OCI-LY1 (cell line): ENCODE results near the gene GNAT1.

Source experiments
- H2AFZ ChIP-seq: fragments of 200-600 bp; sonication (generic), shearing (Covaris generic); 2 replicates; pipeline ENCODE4 v1.6.0; 2014; ENCODE audit warnings: antibody characterized with exemption, mild to moderate bottlenecking, low read length
- H3F3A ChIP-seq: fragments of 200-600 bp; sonication (generic), shearing (Covaris generic); 2 replicates; pipeline ENCODE4 v1.6.0; 2014; ENCODE audit warnings: mild to moderate bottlenecking, antibody characterized with exemption, low read length, moderate library complexity; ENCODE audit not compliant: insufficient read depth
- H3K27ac ChIP-seq: fragments of 200-600 bp; sonication (generic); 2 replicates; pipeline ENCODE4 v1.5.1; 2014; ENCODE audit warnings: low read length, mixed run types, mild to moderate bottlenecking, low read depth; ENCODE audit not compliant: poor library complexity, severe bottlenecking
- H3K27me3 ChIP-seq: fragments of 200-600 bp; sonication (generic); 2 replicates; pipeline ENCODE4 v1.6.0; 2014; ENCODE audit warnings: antibody characterized with exemption, mild to moderate bottlenecking, low read length, moderate library complexity; ENCODE audit not compliant: insufficient read depth
- H3K36me3 ChIP-seq: fragments of 200-600 bp; sonication (generic); 2 replicates; pipeline ENCODE4 v1.6.1; 2014; ENCODE audit warnings: mild to moderate bottlenecking, antibody characterized with exemption, low read length, moderate library complexity, mixed read lengths; ENCODE audit not compliant: insufficient read depth
- H3K4me1 ChIP-seq: fragments of 200-600 bp; sonication (generic); 2 replicates; pipeline ENCODE4 v1.5.1; 2014; ENCODE audit warnings: mild to moderate bottlenecking, low read length, moderate library complexity; ENCODE audit not compliant: insufficient read depth, severe bottlenecking
- H3K4me2 ChIP-seq: fragments of 200-600 bp; sonication (generic), shearing (Covaris generic); 2 replicates; pipeline ENCODE4 v1.6.1; 2014; ENCODE audit warnings: low read length
- H3K4me3 ChIP-seq: fragments of 200-600 bp; sonication (generic); 2 replicates; pipeline ENCODE4 v1.5.1; 2014; ENCODE audit warnings: low read length, low read depth, mild to moderate bottlenecking, mixed read lengths; ENCODE audit not compliant: poor library complexity, severe bottlenecking
- H3K79me2 ChIP-seq: fragments of 200-600 bp; shearing (Covaris generic); 2 replicates; pipeline ENCODE4 v1.6.1; 2016; ENCODE audit warnings: mixed run types, low read length, mixed read lengths; ENCODE audit not compliant: insufficient read depth
- H3K9ac ChIP-seq: fragments of 200-600 bp; sonication (generic), shearing (Covaris generic); 2 replicates; pipeline ENCODE4 v1.6.1; 2014; ENCODE audit warnings: mild to moderate bottlenecking, low read length, mixed read lengths
- H3K9me2 ChIP-seq: fragments of 200-600 bp; sonication (generic), shearing (Covaris generic); 2 replicates; pipeline ENCODE4 v1.6.1; 2014; ENCODE audit warnings: low read depth, mild to moderate bottlenecking, low read length, mixed read lengths
- H3K9me3 ChIP-seq: fragments of 200-600 bp; shearing (Covaris generic); 2 replicates; pipeline ENCODE4 v1.6.1; 2014; ENCODE audit warnings: low read length, mixed read lengths
- H4K20me1 ChIP-seq: fragments of 200-600 bp; sonication (generic), shearing (Covaris generic); 2 replicates; pipeline ENCODE4 v1.6.0; 2016; ENCODE audit warnings: mild to moderate bottlenecking, low read length; ENCODE audit not compliant: insufficient read depth
- EZH2 ChIP-seq: fragments of 200-600 bp; sonication (generic), shearing (Covaris generic); IDR thresholded peaks from 2 replicates; pipeline ENCODE4 v1.8.0; 2017; ENCODE audit warnings: borderline replicate concordance, mixed run types, mild to moderate bottlenecking, antibody characterized with exemption, low read length, moderate library complexity, mixed read lengths
- TF ChIP-seq, protein P1 (sequence below): fragments of 200-600 bp; sonication (generic), shearing (Covaris generic); IDR thresholded peaks from 2 replicates; pipeline ENCODE4 v1.5.1; 2017; ENCODE audit warnings: mild to moderate bottlenecking, antibody characterized with exemption, low read length, moderate library complexity, mixed read lengths

The GNAT1 gene

DNA sequence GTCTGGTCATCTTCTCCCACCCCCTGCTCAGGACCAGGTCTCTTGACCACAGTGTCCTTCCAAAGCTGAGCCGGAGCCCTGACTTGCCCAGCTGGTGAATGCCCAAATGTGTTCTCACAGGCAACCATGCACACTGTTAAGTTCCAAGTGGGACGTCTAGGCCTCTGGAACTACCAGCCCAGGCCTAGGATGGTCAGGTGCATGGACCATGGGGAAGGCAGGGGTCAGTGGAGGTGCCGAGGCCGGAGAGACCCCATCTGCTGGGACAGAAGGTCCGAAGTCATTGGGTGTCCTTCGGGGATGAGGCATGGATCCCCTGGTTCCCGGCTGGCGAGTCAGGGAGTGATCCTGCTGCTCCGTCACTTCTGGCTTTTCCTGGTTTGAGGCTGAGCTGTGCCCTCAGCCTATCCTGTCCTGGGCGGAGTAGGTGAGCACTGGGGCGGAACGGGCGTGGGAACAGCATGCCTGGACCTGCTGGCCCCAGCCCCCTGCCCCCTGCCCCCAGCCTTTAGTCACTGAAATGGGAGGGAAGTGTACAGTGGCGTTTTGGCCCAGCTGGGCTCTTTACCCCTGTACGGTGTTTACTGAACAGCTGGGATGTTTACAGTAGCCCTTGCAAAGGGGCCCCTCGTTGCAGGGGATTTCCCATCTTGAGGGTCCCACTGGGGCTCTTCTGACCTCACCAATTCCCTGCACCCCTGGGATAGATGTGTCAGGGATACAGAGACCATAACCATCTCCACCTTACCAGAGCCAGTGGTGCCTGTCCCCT, 24.2 kb upstream of the GNAT1 start:
- no peak overlapping the region for H3K4me2 ChIP-seq
- no peaks in the 10 kb centered on the region for H3K9me3 ChIP-seq
- no peak overlapping the region for H3K9ac ChIP-seq
- no peaks in the 10 kb centered on the region for H3K36me3 ChIP-seq
- no peaks in the 10 kb centered on the region; the same call in 1 of the 2 replicates for H3K27me3 ChIP-seq
- TF ChIP-seq EZH2 = no peak
- TF ChIP-seq, protein P1, sequence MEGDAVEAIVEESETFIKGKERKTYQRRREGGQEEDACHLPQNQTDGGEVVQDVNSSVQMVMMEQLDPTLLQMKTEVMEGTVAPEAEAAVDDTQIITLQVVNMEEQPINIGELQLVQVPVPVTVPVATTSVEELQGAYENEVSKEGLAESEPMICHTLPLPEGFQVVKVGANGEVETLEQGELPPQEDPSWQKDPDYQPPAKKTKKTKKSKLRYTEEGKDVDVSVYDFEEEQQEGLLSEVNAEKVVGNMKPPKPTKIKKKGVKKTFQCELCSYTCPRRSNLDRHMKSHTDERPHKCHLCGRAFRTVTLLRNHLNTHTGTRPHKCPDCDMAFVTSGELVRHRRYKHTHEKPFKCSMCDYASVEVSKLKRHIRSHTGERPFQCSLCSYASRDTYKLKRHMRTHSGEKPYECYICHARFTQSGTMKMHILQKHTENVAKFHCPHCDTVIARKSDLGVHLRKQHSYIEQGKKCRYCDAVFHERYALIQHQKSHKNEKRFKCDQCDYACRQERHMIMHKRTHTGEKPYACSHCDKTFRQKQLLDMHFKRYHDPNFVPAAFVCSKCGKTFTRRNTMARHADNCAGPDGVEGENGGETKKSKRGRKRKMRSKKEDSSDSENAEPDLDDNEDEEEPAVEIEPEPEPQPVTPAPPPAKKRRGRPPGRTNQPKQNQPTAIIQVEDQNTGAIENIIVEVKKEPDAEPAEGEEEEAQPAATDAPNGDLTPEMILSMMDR = no peak
- no peaks in the 10 kb centered on the region for H3F3A ChIP-seq
- no peaks in the 10 kb centered on the region for H3K4me1 ChIP-seq
- no peak overlapping the region for H3K4me3 ChIP-seq
- H3K27ac ChIP-seq = no peak overlapping the region
- H3K9me2 ChIP-seq = no peaks in the 10 kb centered on the region
- no peak overlapping the region for H2AFZ ChIP-seq
- no peaks in the 10 kb centered on the region for H3K79me2 ChIP-seq
- H4K20me1 ChIP-seq = no peaks in the 10 kb centered on the region

DNA sequence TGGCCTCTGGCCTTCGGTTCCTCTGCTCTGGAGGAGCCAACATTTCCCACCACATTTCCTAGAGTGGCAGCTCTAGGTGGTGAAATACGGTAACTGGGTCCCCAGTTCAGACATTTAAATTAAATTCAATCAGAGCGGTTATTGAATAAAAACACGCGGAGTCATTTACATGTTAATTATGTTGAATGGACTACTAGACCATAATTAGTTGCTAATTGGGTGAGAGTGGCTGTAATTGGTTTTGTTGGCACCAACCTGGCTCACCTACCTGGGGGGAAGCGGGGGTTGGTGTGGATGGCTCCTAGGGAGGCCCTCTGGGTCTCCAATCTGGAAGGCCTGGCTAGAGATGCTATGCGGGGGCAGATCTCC, 23.6 kb upstream of the GNAT1 start:
- H3K27me3 ChIP-seq = no peaks in the 10 kb centered on the region; the same call in 1 of the 2 replicates

DNA sequence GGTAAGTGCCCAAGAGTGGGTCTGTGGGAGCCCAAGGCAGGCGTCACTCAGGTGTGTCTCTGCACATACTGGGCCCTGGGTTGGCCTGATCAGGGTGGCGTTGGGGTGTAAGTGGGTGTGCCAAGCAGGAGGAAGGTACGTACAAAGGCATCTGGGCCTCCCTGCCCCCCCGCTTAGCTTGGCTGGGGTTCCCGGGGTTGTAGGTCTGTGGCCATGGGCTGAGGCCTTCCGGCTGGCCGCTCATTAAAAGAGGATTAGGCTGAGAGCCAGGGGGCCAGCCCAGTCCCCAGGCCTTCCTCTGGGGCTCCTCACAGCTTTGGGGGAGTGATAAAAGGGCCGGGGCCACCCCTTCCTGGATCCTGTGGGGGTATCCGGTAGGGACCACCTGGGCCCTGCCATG, 23.0 kb upstream of the GNAT1 start:
- Histone ChIP-seq H3F3A (no peaks in the 10 kb centered on the region), H3K9ac (no peak overlapping the region), H3K9me3 (no peaks in the 10 kb centered on the region), H3K36me3 (no peaks in the 10 kb centered on the region), H2AFZ (no peak overlapping the region), H3K4me3 (no peak overlapping the region), H4K20me1 (no peaks in the 10 kb centered on the region), H3K27me3 (no peaks in the 10 kb centered on the region; the same call in 1 of the 2 replicates), H3K79me2 (no peaks in the 10 kb centered on the region), H3K27ac (no peak overlapping the region), H3K9me2 (no peaks in the 10 kb centered on the region), H3K4me1 (no peaks in the 10 kb centered on the region), H3K4me2 (no peak overlapping the region)
- TF ChIP-seq EZH2 = no peak
- TF ChIP-seq, protein P1 = no peak

More for the DNA sequence above, 23.6 kb upstream of the GNAT1 start:
- no peaks in the 10 kb centered on the region for H4K20me1 ChIP-seq
- TF ChIP-seq, protein P1 = no peak
- no peak for TF ChIP-seq EZH2
- H3K9ac ChIP-seq = no peak overlapping the region
- no peaks in the 10 kb centered on the region for H3K4me1 ChIP-seq
- H3K4me2 ChIP-seq = no peak overlapping the region
- no peak overlapping the region for H2AFZ ChIP-seq
- no peaks in the 10 kb centered on the region for H3K36me3 ChIP-seq
- H3K9me2 ChIP-seq = no peaks in the 10 kb centered on the region
- no peaks in the 10 kb centered on the region for H3K9me3 ChIP-seq
- H3K27ac ChIP-seq = no peak overlapping the region
- no peak overlapping the region for H3K4me3 ChIP-seq
- no peaks in the 10 kb centered on the region for H3K79me2 ChIP-seq
- H3F3A ChIP-seq = no peaks in the 10 kb centered on the region
